GM12892 (cell line): ENCODE measurements around the gene CNTN4.

Experiments
- POLR2A ChIP-seq: IDR thresholded peaks from 2 replicates; pipeline ENCODE4 v1.6.1; 2011; ENCODE audit warnings: low read depth, low read length, control low read depth
- TAF1 ChIP-seq: IDR thresholded peaks from 2 replicates; pipeline ENCODE4 v1.6.1; 2011; ENCODE audit warnings: low read depth, mild to moderate bottlenecking, control low read depth, low read length, borderline replicate concordance

DNA sequence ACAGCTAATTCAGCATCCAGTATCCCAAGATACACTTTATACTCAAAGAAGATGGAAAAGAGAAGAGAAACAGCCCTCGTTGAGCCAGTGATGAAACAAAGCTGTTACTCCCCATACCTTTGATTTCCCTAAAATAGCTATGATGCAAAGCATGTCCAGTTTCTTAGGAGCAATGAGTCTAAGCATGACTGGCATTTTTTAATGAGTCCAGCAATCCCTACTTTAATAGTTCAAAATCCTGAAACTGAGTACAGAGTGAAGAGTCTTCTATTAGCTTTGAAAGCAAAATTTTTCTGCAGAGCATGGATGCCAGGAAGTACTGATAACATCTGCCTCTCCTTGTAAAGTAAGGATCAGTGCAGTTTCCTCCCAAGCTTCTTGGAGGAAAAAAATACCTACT lies 708.8 kb downstream of the CNTN4 start:
- TF ChIP-seq POLR2A: no peak
- TF ChIP-seq TAF1: no peak
